Loucy (cell line): ENCODE results near the gene BCAP31.

ENCODE experiments used
- H2AFZ ChIP-seq: fragments of 200-600 bp; sonication (generic); 2 replicates; pipeline ENCODE4 v1.6.0; 2016; ENCODE audit warnings: antibody characterized with exemption, mild to moderate bottlenecking, low read length, moderate library complexity
- H3F3A ChIP-seq: fragments of 200-600 bp; 2 replicates; pipeline ENCODE4 v1.6.0; 2016; ENCODE audit warnings: antibody characterized with exemption, low read depth, mild to moderate bottlenecking
- H3K27me3 ChIP-seq: fragments of 200-600 bp; sonication (generic); 2 replicates; pipeline ENCODE4 v1.6.1; 2014; ENCODE audit warnings: low read length, mild to moderate bottlenecking; ENCODE audit not compliant: insufficient read depth, poor library complexity, severe bottlenecking
- H3K36me3 ChIP-seq: fragments of 200-600 bp; sonication (generic); 2 replicates; pipeline ENCODE4 v1.6.1; 2016; ENCODE audit warnings: low read length; ENCODE audit not compliant: insufficient read depth
- H3K4me1 ChIP-seq: fragments of 200-600 bp; sonication (generic); 2 replicates; pipeline ENCODE4 v1.5.1; 2014; ENCODE audit warnings: low read length, mild to moderate bottlenecking; ENCODE audit not compliant: insufficient read depth, poor library complexity, severe bottlenecking
- H3K4me2 ChIP-seq: fragments of 200-600 bp; sonication (generic); 2 replicates; pipeline ENCODE4 v1.6.0; 2014; ENCODE audit warnings: antibody characterized with exemption, low read length, low read depth, mild to moderate bottlenecking; ENCODE audit not compliant: poor library complexity, severe bottlenecking
- H3K4me3 ChIP-seq: fragments of 200-600 bp; sonication (generic); 2 replicates; pipeline ENCODE4 v1.5.1; 2014; ENCODE audit warnings: low read length, mild to moderate bottlenecking, mixed read lengths; ENCODE audit not compliant: poor library complexity, severe bottlenecking
- H3K79me2 ChIP-seq: fragments of 200-600 bp; sonication (generic); 2 replicates; pipeline ENCODE4 v1.6.1; 2014; ENCODE audit warnings: low read length; ENCODE audit not compliant: insufficient read depth
- H3K9ac ChIP-seq: fragments of 200-600 bp; sonication (generic); 2 replicates; pipeline ENCODE4 v1.6.0; 2014; ENCODE audit warnings: mild to moderate bottlenecking, low read depth, low read length, moderate library complexity; ENCODE audit not compliant: poor library complexity, severe bottlenecking
- H3K9me2 ChIP-seq: fragments of 200-600 bp; sonication (generic); replicated peaks from 2 replicates; pipeline ENCODE4 v1.6.1; 2016; ENCODE audit warnings: low read depth, low read length, mixed read lengths
- H3K9me3 ChIP-seq: fragments of 200-600 bp; sonication (generic); 2 replicates; pipeline ENCODE4 v1.6.1; 2014; ENCODE audit warnings: mild to moderate bottlenecking, antibody characterized with exemption, low read length, low read depth; ENCODE audit not compliant: insufficient read depth
- H4K20me1 ChIP-seq: fragments of 200-600 bp; sonication (generic); 2 replicates; pipeline ENCODE4 v1.6.0; 2014; ENCODE audit warnings: antibody characterized with exemption, low read length, mild to moderate bottlenecking; ENCODE audit not compliant: insufficient read depth, poor library complexity, severe bottlenecking
- CTCF ChIP-seq: fragments of 200-600 bp; sonication (generic); conservative IDR thresholded peaks from 2 replicates; pipeline ENCODE4 v1.5.1; 2014; ENCODE audit warnings: mild to moderate bottlenecking, antibody characterized with exemption, low read length
- EZH2phosphoT487 ChIP-seq: fragments of 200-600 bp; IDR thresholded peaks from 2 replicates; pipeline ENCODE4 v1.6.1; 2018; ENCODE audit warnings: antibody characterized with exemption, mild to moderate bottlenecking, moderate library complexity, borderline replicate concordance

BCAP31 gene

GRCh38 chrX:153703036-153703370, 21.2 kb downstream of the BCAP31 start:
- Histone ChIP-seq H3K79me2 (no peaks in the 10 kb centered on the region), H3K9me2 (no peaks in the 10 kb centered on the region), H3K4me2 (no peak overlapping the region), H3F3A (no peaks in the 10 kb centered on the region), H4K20me1 (peaks cover under 1% of the 10 kb centered on the region), H3K27me3 (no peaks in the 10 kb centered on the region), H2AFZ (no peak overlapping the region), H3K36me3 (peaks cover 19% of the 10 kb centered on the region; the same call in 1 of the 2 replicates), H3K4me3 (no peak overlapping the region), H3K9ac (no peak overlapping the region), H3K4me1 (no peaks in the 10 kb centered on the region), H3K9me3 (no peaks in the 10 kb centered on the region)
- TF ChIP-seq CTCF = no peak
- TF ChIP-seq EZH2phosphoT487 = no peak

- H3K27me3 ChIP-seq = no peaks in the 10 kb centered on the region
- no peak overlapping the region for H2AFZ ChIP-seq
- no peaks in the 10 kb centered on the region for H4K20me1 ChIP-seq
- no peak overlapping the region for H3K4me2 ChIP-seq
- H3F3A ChIP-seq = no peaks in the 10 kb centered on the region
- H3K4me1 ChIP-seq = no peaks in the 10 kb centered on the region
- H3K36me3 ChIP-seq = peaks cover 19% of the 10 kb centered on the region; the same call in 1 of the 2 replicates
- H3K9ac ChIP-seq = no peak overlapping the region
- no peaks in the 10 kb centered on the region for H3K9me3 ChIP-seq
- H3K79me2 ChIP-seq = no peaks in the 10 kb centered on the region
- no peak for TF ChIP-seq EZH2phosphoT487
- H3K9me2 ChIP-seq = no peaks in the 10 kb centered on the region
- H3K4me3 ChIP-seq = no peak overlapping the region
Observed at GRCh38 chrX:153702336-153703035, 21.7 kb downstream of the BCAP31 start.

- Histone ChIP-seq H3K79me2 (no peaks in the 10 kb centered on the region), H3K27me3 (no peaks in the 10 kb centered on the region), H3K4me1 (no peaks in the 10 kb centered on the region), H3K9me2 (no peaks in the 10 kb centered on the region), H4K20me1 (no peaks in the 10 kb centered on the region), H3F3A (no peaks in the 10 kb centered on the region), H3K4me2 (no peak overlapping the region), H3K36me3 (peaks cover 22% of the 10 kb centered on the region; the same call in 1 of the 2 replicates), H3K9me3 (no peaks in the 10 kb centered on the region), H3K4me3 (no peak overlapping the region), H2AFZ (no peak overlapping the region), H3K9ac (no peak overlapping the region)
- no peak for TF ChIP-seq EZH2phosphoT487
Observed at GRCh38 chrX:153701706-153702105, 22.5 kb downstream of the BCAP31 start.

- Histone ChIP-seq H3K27me3 (no peaks in the 10 kb centered on the region), H3K9ac (no peak overlapping the region), H3K4me2 (no peak overlapping the region), H3K4me1 (no peaks in the 10 kb centered on the region), H3K36me3 (peaks cover 22% of the 10 kb centered on the region; the same call in 1 of the 2 replicates), H3F3A (no peaks in the 10 kb centered on the region), H2AFZ (no peak overlapping the region), H3K9me3 (no peaks in the 10 kb centered on the region), H3K79me2 (no peaks in the 10 kb centered on the region), H3K9me2 (no peaks in the 10 kb centered on the region), H4K20me1 (no peaks in the 10 kb centered on the region), H3K4me3 (no peak overlapping the region)
- TF ChIP-seq CTCF = no peak
- TF ChIP-seq EZH2phosphoT487 = no peak
Observed at GRCh38 chrX:153700967-153701366, 23.2 kb downstream of the BCAP31 start.
